HG03159 (cell line): ENCODE results near the gene OLIG2.

Experiments
- ATAC-seq: cut with Tn5 transposase; IDR thresholded peaks from one replicate; pipeline ENCODE4 v1.9.1; 2021; ENCODE audit warnings: mild to moderate bottlenecking, moderate library complexity; ENCODE audit not compliant: unreplicated experiment

The OLIG2 gene

GRCh38 chr21:33019885-33020557 lies 5.7 kb upstream of the OLIG2 start:
- no peak for ATAC-seq

- ATAC-seq: no peak
These were observed 5.1 kb upstream of the OLIG2 start for GRCh38 chr21:33020558-33021100.

- ATAC-seq: no peak
These were observed 4.6 kb upstream of the OLIG2 start for GRCh38 chr21:33021150-33021549.

- no peak for ATAC-seq
These were observed 4.1 kb upstream of the OLIG2 start for GRCh38 chr21:33021667-33022066.

GRCh38 chr21:33022489-33022827 lies 3.3 kb upstream of the OLIG2 start:
- ATAC-seq: no peak

GRCh38 chr21:33022828-33023573 lies 2.7 kb upstream of the OLIG2 start:
- no peak for ATAC-seq

GRCh38 chr21:33023574-33024200 lies 2.0 kb upstream of the OLIG2 start:
- no peak for ATAC-seq

GRCh38 chr21:33024201-33025103 lies 1.3 kb upstream of the OLIG2 start:
- no peak for ATAC-seq

- no peak for ATAC-seq
These were observed 638 bp upstream of the OLIG2 start for GRCh38 chr21:33025106-33025488.

GRCh38 chr21:33026443-33026858 lies 716 bp downstream of the OLIG2 start:
- no peak for ATAC-seq

- no peak for ATAC-seq
These were observed 1.2 kb downstream of the OLIG2 start for GRCh38 chr21:33026878-33027400.

- no peak for ATAC-seq
These were observed 1.9 kb downstream of the OLIG2 start for GRCh38 chr21:33027401-33028286.

GRCh38 chr21:33028287-33028670 lies 2.5 kb downstream of the OLIG2 start:
- ATAC-seq: no peak

- no peak for ATAC-seq
These were observed 3.1 kb downstream of the OLIG2 start for GRCh38 chr21:33028773-33029384.

GRCh38 chr21:33029385-33029921 lies 3.7 kb downstream of the OLIG2 start:
- ATAC-seq: no peak

GRCh38 chr21:33029975-33030461 lies 4.3 kb downstream of the OLIG2 start:
- ATAC-seq: no peak

- ATAC-seq: no peak
These were observed 4.9 kb downstream of the OLIG2 start for GRCh38 chr21:33030633-33031032.

GRCh38 chr21:33031152-33031911 lies 5.6 kb downstream of the OLIG2 start:
- ATAC-seq: no peak
